Stimulated activated CD4-positive, alpha-beta T cell treated with anti-CD3 and anti-CD28 coated beads, Interleukin-15, amount 100 ng/mL, for 48 hours (primary cell): ENCODE measurements around the gene AGBL5.
A peak's percentile ranks its signal among the peaks of the same experiment; 100 is the strongest.
"Not testable (repeated sequence)": the region's sequence is repeated elsewhere in the genome, so short reads cannot be mapped to it uniquely, and the experiment has no call there.

Experiments used
- DNase-seq, 2 donors: peaks; one replicate each; pipeline ENCODE4 v3.0.0-alpha.2; 2020; ENCODE audit warnings: low read depth in 2 of 2

AGBL5 gene

DNA sequence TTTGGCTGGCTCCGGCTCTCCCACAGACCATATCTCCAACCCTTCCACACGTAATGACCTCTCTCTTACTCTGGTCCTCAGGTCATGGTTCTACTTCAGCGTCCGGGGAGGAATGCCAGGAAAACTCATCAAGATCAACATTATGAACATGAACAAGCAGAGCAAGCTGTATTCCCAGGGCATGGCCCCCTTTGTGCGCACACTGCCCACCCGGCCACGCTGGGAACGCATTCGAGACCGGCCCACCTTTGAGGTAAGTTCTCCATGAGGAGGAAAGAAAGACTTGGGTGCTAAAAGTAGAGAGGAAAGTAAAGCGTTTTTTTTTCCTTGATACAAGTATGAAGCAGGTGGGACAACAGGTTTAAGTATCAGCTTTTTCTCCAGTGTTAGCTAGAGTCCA is 1.9 kb downstream of the AGBL5 start:
- no peak for DNase-seq

- no peak for DNase-seq
Measured at GRCh38 chr2:27053776-27054175, 2.3 kb downstream of the AGBL5 start.

DNA sequence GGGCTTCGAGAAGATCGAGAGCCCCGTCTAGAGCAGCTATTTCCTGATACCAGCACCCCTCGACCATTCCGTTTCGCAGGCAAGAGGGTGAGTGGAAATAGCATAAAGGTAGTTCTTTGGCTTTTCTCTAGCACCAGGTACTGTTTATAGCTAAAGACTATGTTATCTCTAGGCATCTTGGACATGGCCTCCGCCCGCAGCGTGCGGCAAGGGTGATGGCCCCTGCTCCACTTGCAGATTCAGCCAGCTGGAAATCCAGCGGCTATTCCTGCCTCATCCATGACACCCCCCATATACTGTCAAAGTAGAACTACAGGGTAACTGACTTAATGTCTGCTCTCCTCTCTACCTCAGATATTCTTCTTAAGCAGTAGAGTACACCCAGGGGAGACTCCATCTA is 3.3 kb downstream of the AGBL5 start:
- no peak for DNase-seq

GRCh38 chr2:27057184-27057583 is 5.7 kb downstream of the AGBL5 start:
- DNase-seq, result no peak

DNA sequence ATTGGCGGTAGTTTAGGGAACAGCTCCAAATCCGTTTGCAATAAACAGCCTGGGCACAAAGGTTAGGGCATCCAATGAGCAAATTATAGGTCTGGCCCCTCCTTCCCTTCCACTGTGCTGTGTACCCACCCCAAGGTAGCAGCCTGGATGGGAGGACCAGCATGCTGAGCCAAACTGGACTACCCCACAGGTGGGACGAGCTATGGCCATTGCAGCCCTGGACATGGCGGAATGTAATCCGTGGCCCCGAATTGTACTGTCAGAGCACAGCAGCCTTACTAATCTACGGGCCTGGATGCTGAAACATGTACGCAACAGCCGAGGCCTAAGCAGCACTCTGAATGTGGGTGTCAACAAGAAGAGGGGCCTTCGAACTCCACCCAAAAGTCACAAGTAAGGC is 6.7 kb downstream of the AGBL5 start:
- DNase-seq, result no peak

GRCh38 chr2:27059141-27059820 is 7.8 kb downstream of the AGBL5 start:
- DNase-seq, result no peak

DNA sequence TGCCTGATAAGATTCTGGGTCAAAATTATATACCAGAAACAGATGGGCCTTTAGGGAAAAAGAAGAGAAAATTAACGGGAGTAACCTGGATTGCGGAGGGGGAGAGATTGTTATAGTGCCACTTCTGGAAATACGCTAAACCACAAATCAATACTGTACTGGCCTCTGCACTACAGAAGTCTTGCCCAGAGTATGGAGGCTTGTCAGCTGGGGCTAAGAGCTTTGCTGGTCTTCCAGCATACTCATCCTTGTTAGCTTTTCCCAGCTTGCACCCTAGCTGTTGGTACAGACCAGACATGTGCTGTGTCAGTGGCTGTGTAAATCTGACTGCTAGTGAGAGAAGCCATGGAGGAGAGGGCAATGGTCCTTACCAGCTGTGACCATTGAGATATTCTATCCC is 8.9 kb downstream of the AGBL5 start:
- DNase-seq, result no peak

GRCh38 chr2:27065128-27065527 is 13.7 kb downstream of the AGBL5 start:
- no peak for DNase-seq

- no peak for DNase-seq
Measured at GRCh38 chr2:27067385-27067784, 15.9 kb downstream of the AGBL5 start.

GRCh38 chr2:27069436-27069835 is 18.0 kb downstream of the AGBL5 start:
- DNase-seq, result no peak

DNA sequence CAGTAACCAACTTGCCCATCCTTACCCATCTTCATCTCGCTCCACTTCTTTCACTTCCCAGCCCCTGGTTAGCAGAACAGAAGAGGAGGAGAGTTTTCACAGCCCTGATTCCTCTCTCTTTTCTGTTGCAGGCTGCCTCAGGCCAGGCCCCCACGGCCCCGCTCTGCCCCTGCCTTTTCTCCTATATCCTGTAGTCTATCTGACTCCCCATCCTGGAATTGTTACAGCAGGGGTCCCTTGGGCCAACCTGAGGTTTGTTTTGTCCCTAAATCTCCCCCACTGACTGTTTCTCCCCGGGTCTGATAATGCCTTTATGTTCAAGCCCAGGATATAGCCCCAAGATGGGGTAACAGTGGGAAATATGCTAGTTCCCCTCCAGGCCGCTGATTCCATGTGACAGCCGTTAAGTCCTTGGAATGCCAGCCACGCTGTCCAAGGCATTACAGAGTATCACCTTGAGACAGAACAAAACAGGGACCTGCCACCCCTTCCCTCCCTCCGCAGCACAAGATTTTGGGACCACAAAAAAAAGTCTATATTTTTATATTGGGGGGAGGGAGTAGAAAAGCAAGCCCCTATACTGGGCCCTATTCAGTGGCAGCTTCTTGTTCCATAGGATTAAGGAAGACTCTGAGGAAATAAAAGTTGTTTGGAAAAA is 18.6 kb downstream of the AGBL5 start:
- DNase-seq, result no peak

- no peak for DNase-seq
Measured at GRCh38 chr2:27070653-27071276, 19.3 kb downstream of the AGBL5 start.

- peak; percentile 78 to 90 for DNase-seq
Measured at GRCh38 chr2:27071277-27071989, 20.0 kb downstream of the AGBL5 start, which contains the start of gene OST4. Gene OST4 (minus strand): TSS chr2:27071654.

DNA sequence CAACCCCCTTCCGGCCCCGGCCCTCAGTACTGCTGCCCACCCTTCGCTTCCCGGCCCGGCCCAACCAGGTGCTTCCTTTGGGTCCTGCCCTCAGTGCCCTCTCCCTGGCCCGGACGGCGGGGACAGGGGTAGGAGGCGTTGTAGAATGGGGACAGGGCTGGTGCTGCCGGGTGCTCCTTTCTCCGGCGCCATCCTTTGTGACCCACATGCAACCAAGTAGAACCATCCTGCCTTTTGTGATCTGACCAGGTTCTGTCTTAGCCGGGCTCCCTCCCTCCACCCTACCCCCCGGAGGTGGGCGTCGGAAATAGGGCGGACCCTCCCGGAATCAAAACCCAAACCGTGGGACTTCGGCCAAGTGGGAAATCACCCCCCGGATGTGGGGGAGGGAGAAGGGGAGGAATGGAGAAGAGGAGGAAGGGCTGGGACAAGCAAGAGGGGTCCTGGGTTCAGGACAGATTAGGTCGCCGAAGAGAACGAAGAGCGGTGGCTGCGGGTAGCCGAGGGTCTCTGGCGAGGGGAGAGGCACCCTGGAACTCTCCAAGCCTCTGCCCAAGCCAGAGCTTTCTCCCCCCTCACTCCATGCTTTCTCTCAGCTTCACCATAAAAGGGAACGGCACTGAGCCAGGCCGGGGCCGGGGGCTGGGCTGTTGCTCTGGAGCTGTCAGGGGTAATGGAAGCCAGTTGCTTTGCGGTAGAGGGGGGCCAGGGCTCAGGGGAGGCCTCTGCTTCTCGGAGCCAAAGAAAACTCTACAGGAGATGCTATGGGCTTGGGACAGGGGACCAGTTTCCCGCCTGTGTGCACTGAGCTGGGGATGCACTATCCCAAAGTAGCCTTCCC is 20.7 kb downstream of the AGBL5 start:
- DNase-seq, result no peak

GRCh38 chr2:27072920-27073319 is 21.5 kb downstream of the AGBL5 start:
- no peak for DNase-seq

DNA sequence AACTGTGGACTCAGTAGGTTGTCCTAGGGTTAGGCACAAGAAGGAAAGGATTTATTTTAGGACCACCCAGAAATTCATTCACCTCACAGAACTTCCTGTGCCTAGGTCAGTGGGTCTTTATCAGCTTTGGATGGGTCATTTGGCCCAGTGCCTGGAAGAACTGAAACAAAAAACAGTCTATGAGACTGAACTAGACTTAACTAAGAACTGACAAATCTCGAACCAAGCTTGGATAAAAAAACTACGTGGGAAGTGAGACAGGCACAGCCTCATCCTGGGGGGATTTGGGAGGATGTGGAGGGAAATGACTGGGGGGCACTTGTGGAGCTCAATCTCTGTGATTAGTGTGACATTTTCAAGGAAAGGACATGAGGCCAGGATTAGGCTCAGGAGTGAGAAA is 22.3 kb downstream of the AGBL5 start:
- no peak for DNase-seq

DNA sequence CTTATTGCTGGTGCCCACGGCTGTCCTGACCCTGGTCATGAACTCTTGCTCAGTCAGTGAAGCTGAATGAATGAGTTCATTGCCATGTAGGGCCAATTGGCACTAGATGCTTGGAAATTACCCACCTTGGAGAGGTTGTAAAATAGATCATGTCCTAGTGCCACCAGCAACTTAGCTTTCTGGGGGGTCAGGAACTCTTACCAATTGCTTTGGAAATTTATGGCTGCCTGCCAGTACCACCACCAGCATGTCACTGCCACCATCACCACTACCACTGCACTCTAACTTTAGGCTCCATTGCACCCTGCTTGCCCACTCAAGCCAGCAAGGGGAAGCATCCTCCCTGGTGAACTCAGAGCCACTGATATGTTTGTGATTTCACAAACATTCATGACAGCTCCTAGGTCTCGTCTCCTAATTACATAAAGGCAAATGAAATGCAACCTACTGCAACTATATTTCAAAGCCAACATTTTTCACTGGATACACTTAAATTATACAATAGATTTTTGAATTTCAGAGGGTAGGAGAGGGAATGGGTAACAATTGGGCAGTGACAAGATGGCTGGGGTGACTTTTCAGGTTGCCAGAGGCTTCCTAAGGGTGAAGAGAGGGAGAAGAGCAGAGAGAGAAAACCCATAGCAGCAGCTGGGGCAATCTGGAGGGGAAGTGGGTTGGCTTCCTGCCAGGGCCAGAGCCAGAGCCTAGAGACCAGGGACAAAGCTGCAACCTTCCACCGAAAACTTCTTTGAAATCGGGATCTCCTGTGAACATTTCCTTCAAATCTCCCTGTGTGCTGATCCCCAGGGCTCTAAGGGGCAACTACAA is 23.5 kb downstream of the AGBL5 start:
- no peak for DNase-seq

GRCh38 chr2:27075566-27075871 is 24.1 kb downstream of the AGBL5 start:
- not testable (repeated sequence) for DNase-seq

GRCh38 chr2:27076323-27076722 is 24.9 kb downstream of the AGBL5 start:
- DNase-seq, result no peak

- no peak for DNase-seq
Measured at GRCh38 chr2:27077231-27077630, 25.8 kb downstream of the AGBL5 start.
